ENCODE results near the gene ITGA1.

DNA sequence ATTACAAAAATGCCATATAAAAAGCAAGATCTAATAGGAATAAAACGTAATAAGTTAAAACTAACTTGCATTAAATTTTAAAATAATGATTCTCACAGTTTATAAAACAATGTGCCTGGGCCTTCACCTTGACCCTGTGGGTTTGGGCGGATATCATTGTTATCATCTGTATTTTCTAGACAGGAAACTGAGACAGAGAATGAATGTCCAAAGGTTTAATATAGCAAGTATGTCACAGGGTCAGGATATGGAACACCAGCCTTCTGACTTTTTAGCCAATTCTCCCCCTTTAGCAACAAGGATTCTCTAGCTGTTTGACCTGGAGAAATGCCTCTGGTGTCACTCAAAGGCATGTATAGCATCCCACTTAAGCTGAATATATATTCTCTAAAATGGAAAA, 67.2 kb downstream of the ITGA1 start:
- TF ChIP-seq, protein P1, sequence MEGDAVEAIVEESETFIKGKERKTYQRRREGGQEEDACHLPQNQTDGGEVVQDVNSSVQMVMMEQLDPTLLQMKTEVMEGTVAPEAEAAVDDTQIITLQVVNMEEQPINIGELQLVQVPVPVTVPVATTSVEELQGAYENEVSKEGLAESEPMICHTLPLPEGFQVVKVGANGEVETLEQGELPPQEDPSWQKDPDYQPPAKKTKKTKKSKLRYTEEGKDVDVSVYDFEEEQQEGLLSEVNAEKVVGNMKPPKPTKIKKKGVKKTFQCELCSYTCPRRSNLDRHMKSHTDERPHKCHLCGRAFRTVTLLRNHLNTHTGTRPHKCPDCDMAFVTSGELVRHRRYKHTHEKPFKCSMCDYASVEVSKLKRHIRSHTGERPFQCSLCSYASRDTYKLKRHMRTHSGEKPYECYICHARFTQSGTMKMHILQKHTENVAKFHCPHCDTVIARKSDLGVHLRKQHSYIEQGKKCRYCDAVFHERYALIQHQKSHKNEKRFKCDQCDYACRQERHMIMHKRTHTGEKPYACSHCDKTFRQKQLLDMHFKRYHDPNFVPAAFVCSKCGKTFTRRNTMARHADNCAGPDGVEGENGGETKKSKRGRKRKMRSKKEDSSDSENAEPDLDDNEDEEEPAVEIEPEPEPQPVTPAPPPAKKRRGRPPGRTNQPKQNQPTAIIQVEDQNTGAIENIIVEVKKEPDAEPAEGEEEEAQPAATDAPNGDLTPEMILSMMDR (conservative IDR thresholded peaks at IDR 0.05; ENCODE audit: low read length), result no peak
- no peak for TF ChIP-seq EZH2phosphoT487 (IDR thresholded peaks at IDR 0.05; ENCODE audit: borderline replicate concordance, low read depth, low read length)

Data from OCI-LY7 (cell line).